ENCODE measurements around the gene TXK. TPM values are rescaled to one million over a fixed set of nuclear protein-coding genes. Genes with fewer than 3 reads are reported as not detected.

The TXK gene
- total RNA-seq, 1 experiment from 2014 or later = 0.39 TPM

- H3K4me3 Mint-ChIP-seq = peak overlapping the region in 1 of 2 experiments; percentile 43; a peak in 1 of 5 replicates
- no peaks in the 10 kb centered on the region for H4K20me1 ChIP-seq (ENCODE audit: control insufficient read depth, insufficient read depth, insufficient read length)
- no peak overlapping the region for H4K5ac ChIP-seq (ENCODE audit: insufficient read length, low read depth, low read length)
- no peak overlapping the region for H2BK20ac ChIP-seq (ENCODE audit: low read depth, low read length, poor library complexity, severe bottlenecking)
- no peak overlapping the region for H2BK15ac ChIP-seq (ENCODE audit: low read depth, low read length)
- H3K18ac ChIP-seq (ENCODE audit: insufficient read length, low read depth, low read length) = no peak overlapping the region
- no peak for DNase-seq
- no peak overlapping the region for H2AFZ ChIP-seq (ENCODE audit: low read length)
- no peak overlapping the region for H2AK5ac ChIP-seq (ENCODE audit: insufficient read length, low read length)
- H3K4me1 ChIP-seq (ENCODE audit: insufficient read depth, low read length) = no peaks in the 10 kb centered on the region; the same call in 1 of the 2 replicates
- H2BK5ac ChIP-seq (ENCODE audit: insufficient read length, low read length) = no peak overlapping the region
- no peaks in the 10 kb centered on the region for H3K9me3 Mint-ChIP-seq
- peak overlapping the region in 1 of 3 experiments; percentile 52; a peak in 3 of 7 replicates for H3K27ac Mint-ChIP-seq
- no peak overlapping the region for H3K14ac ChIP-seq (ENCODE audit: insufficient read depth, low read length)
- H2BK12ac ChIP-seq (ENCODE audit: insufficient read length, low read depth, low read length) = no peak overlapping the region
- WGBS (ENCODE audit: extremely low coverage, insufficient read length, low lambda C conversion rate) = no CpG with 5 or more reads among the region's 4 CpGs
- no peak overlapping the region for H3K4ac ChIP-seq (ENCODE audit: low read depth, low read length)
- H3K36me3 Mint-ChIP-seq (ENCODE audit: insufficient read depth in 1 of 3, low read depth in 3 of 3) = peaks cover 0 to 7% (median 3%) of the 10 kb centered on the region in 3 experiments; a peak in 2 of 7 replicates
- no peak overlapping the region for H3K27ac ChIP-seq (ENCODE audit: insufficient read length, low read depth, low read length)
- no peak overlapping the region for H3K23ac ChIP-seq (ENCODE audit: insufficient read length, low read depth, low read length)
- TF ChIP-seq CTCF (conservative IDR thresholded peaks at IDR 0.05) = no peak
- no peak overlapping the region for H4K8ac ChIP-seq (replicated peaks; ENCODE audit: insufficient read length, low read depth, low read length)
- no peaks in the 10 kb centered on the region for H3K23me2 ChIP-seq (ENCODE audit: insufficient read length, low read depth, low read length, poor library complexity, severe bottlenecking)
- H3K27me3 Mint-ChIP-seq (ENCODE audit: low read depth) = no peaks in the 10 kb centered on the region
- no peak overlapping the region for H3T11ph ChIP-seq (ENCODE audit: low read length)
- H4K91ac ChIP-seq (ENCODE audit: insufficient read length, low read depth, low read length) = no peak overlapping the region
- peaks cover 17 to 27% of the 10 kb centered on the region in 2 experiments for H3K4me1 Mint-ChIP-seq
- H2BK120ac ChIP-seq (ENCODE audit: low read depth, low read length, poor library complexity, severe bottlenecking) = no peak overlapping the region
- no peak overlapping the region for H3K9ac ChIP-seq (ENCODE audit: extremely low read depth, insufficient read length, low read length)
- no peaks in the 10 kb centered on the region for H3K79me2 ChIP-seq (ENCODE audit: insufficient read depth, low read length)
- H3K79me1 ChIP-seq (ENCODE audit: insufficient read depth, low read depth, low read length, poor library complexity, severe bottlenecking) = no peaks in the 10 kb centered on the region
- H3K27me3 ChIP-seq (ENCODE audit: insufficient read depth, low read length) = no peaks in the 10 kb centered on the region
- no peaks in the 10 kb centered on the region for H3K9me3 ChIP-seq (ENCODE audit: control insufficient read depth, low read depth, low read length)
- no peak overlapping the region for H3K4me2 ChIP-seq (ENCODE audit: insufficient read depth, insufficient read length, low read length)
- H3K56ac ChIP-seq (ENCODE audit: insufficient read length, low read depth, low read length) = no peak overlapping the region
Measured at GRCh38 chr4:48041535-48042137, 92.4 kb downstream of the TXK start.

Data from H9 (cell line).